GM12878 (cell line): ENCODE data around the gene NUMA1. TPM values are rescaled to one million over a fixed set of nuclear protein-coding genes. Genes with fewer than 3 reads are reported as not detected.

ENCODE experiments used
- ATAC-seq: fragments of 200-7000 bp; cut with Tn5 transposase; 3 replicates; pipeline ENCODE4 v1.9.1; 2020; ENCODE audit warnings: mild to moderate bottlenecking, moderate library complexity
- BruUV-seq: library from RNA; stranded (reverse); fragments of 400-500 nt; replicated peaks from 2 replicates; lab custom pipeline; 2021; lab: Mats Ljungman, UMichigan
- CTCF ChIA-PET: fragments of 300-600 bp; sonication (Branson Sonifier 250); formaldehyde crosslinking; extraction: SDS; loops from one replicate; lab custom pipeline; 2021; ENCODE audit warnings: inconsistent platforms; lab: Yijun Ruan, JAX
- POLR2A ChIA-PET: fragments of 350-600 bp; formaldehyde crosslinking; extraction: SDS; loops from one replicate; lab custom pipeline; 2021; ENCODE audit warnings: inconsistent platforms; lab: Charles Lee
- RAD21 ChIA-PET: fragments of 300-600 bp; sonication (Branson Sonifier 250); formaldehyde crosslinking; loops from one replicate; lab custom pipeline; 2023; ENCODE audit warnings: antibody characterized with exemption; ENCODE audit not compliant: unreplicated experiment; lab: Charles Lee
- SMC1A ChIA-PET: fragments of 300-600 bp; sonication (Branson Sonifier 250); formaldehyde crosslinking; loops from one replicate; lab custom pipeline; 2023; ENCODE audit not compliant: unreplicated experiment, uncharacterized antibody; lab: Charles Lee
- DNase-seq: peaks from one replicate; pipeline ENCODE4 v3.0.0-alpha.2; 2011; ENCODE audit warnings: low read depth, low spot score
- FAIRE-seq: peaks from 3 replicates; lab custom pipeline; 2011; peaks lifted over from hg19 to GRCh38; lab: Jason Lieb, UNC
- H2AFZ ChIP-seq: 2 replicates; pipeline ENCODE4 v1.6.0; 2011; ENCODE audit warnings: low read depth, low read length, control low read depth; ENCODE audit not compliant: control insufficient read depth
- H3K27ac ChIP-seq: 2 replicates; pipeline ENCODE4 v1.5.1; 2011; ENCODE audit warnings: control low read depth; ENCODE audit not compliant: control insufficient read depth, insufficient read depth
- H3K27me3 ChIP-seq, 2 experiments: replicated peaks in 1 of 2; 2 replicates each; pipeline versions ENCODE4 v1.6.0 to v1.6.1; 2011; ENCODE audit warnings: low read length in 1 of 2; ENCODE audit not compliant: control insufficient read depth in 2 of 2, insufficient read depth in 2 of 2
- H3K36me3 ChIP-seq, 2 experiments: 2 replicates each; pipeline ENCODE4 v1.5.1; 2011; ENCODE audit warnings: low read length in 1 of 2; ENCODE audit not compliant: control insufficient read depth in 2 of 2, insufficient read depth in 2 of 2
- H3K4me1 ChIP-seq: 2 replicates; pipeline ENCODE4 v1.6.1; 2011; ENCODE audit warnings: mild to moderate bottlenecking, low read length, moderate library complexity, mixed read lengths; ENCODE audit not compliant: control insufficient read depth, insufficient read depth
- H3K4me2 ChIP-seq: 2 replicates; pipeline ENCODE4 v1.6.0; 2011; ENCODE audit warnings: control low read depth; ENCODE audit not compliant: control insufficient read depth, insufficient read depth
- H3K4me3 ChIP-seq: fragments of 200-600 bp; sonication (generic); 2 replicates; pipeline ENCODE4 v1.5.1; 2016
- H3K79me2 ChIP-seq: 2 replicates; pipeline ENCODE4 v1.6.0; 2011; ENCODE audit warnings: low read length; ENCODE audit not compliant: control insufficient read depth, insufficient read depth
- H3K9ac ChIP-seq: 2 replicates; pipeline ENCODE4 v1.8.0; 2011; ENCODE audit warnings: low read length, control low read depth, mixed read lengths; ENCODE audit not compliant: control insufficient read depth, insufficient read depth
- H3K9me3 ChIP-seq: replicated peaks from 3 replicates; pipeline ENCODE4 v1.5.1; 2011; ENCODE audit warnings: mild to moderate bottlenecking, low read length; ENCODE audit not compliant: control insufficient read depth, insufficient read depth
- H4K20me1 ChIP-seq: 2 replicates; pipeline ENCODE4 v1.6.0; 2011; ENCODE audit not compliant: control insufficient read depth, insufficient read depth
- ATF2 ChIP-seq: IDR thresholded peaks from 2 replicates; pipeline ENCODE4 v1.6.1; 2012; ENCODE audit warnings: low read length, inconsistent platforms
- EP300 ChIP-seq, 2 experiments: fragments of 150-350 bp in 1 of 2; IDR thresholded peaks; 2 replicates each; pipeline ENCODE4 v1.6.1; 2011 to 2012; ENCODE audit warnings: low read depth in 2 of 2, low read length in 2 of 2, borderline replicate concordance in 1 of 2, improper control_type of control experiment in 1 of 2, inconsistent platforms in 1 of 2; ENCODE audit not compliant: control insufficient read depth in 1 of 2
- EZH2 ChIP-seq: IDR thresholded peaks from 2 replicates; pipeline ENCODE4 v1.6.1; 2012; ENCODE audit warnings: low read depth, mild to moderate bottlenecking, control low read depth, inconsistent platforms, low read length, borderline replicate concordance; ENCODE audit not compliant: control insufficient read depth
- NFYB ChIP-seq: IDR thresholded peaks from 2 replicates; pipeline ENCODE4 v1.6.1; 2011; ENCODE audit warnings: low read depth, mild to moderate bottlenecking, low read length, improper control_type of control experiment, moderate library complexity; ENCODE audit not compliant: insufficient read depth
- RAD21 ChIP-seq: IDR thresholded peaks from 2 replicates; pipeline ENCODE4 v1.6.1; 2011; ENCODE audit warnings: mild to moderate bottlenecking, low read depth, low read length, moderate library complexity; ENCODE audit not compliant: insufficient read depth
- RB1 ChIP-seq: fragments of 450-650 bp; formaldehyde crosslinking; IDR thresholded peaks from 2 replicates; pipeline ENCODE4 v1.6.1; 2017; ENCODE audit warnings: mild to moderate bottlenecking, borderline replicate concordance
- RFX5 ChIP-seq: IDR thresholded peaks from 2 replicates; pipeline ENCODE4 v1.6.1; 2011; ENCODE audit warnings: low read depth, low read length, improper control_type of control experiment
- SREBF1 ChIP-seq: IDR thresholded peaks from 2 replicates; pipeline ENCODE4 v1.6.1; 2012; ENCODE audit warnings: mild to moderate bottlenecking, low read length
- TCF12 ChIP-seq: IDR thresholded peaks from 2 replicates; pipeline ENCODE4 v1.6.1; 2011; ENCODE audit warnings: low read depth, mild to moderate bottlenecking, low read length
- ZBED1 ChIP-seq: IDR thresholded peaks from 2 replicates; pipeline ENCODE4 v1.6.1; 2016; ENCODE audit warnings: borderline replicate concordance
- ZNF217 ChIP-seq: fragments of 450-650 bp; IDR thresholded peaks from 2 replicates; pipeline ENCODE4 v1.6.1; 2017; ENCODE audit warnings: antibody characterized with exemption, mild to moderate bottlenecking
- WGBS: methylation state at CpG from one replicate; pipeline ENCODE4 v1.1.6; 2016; ENCODE audit warnings: low lambda C conversion rate; ENCODE audit not compliant: insufficient replicate concordance, insufficient coverage; ENCODE audit errors: missing lambda C conversion rate; 5-methylcytosine and 5-hydroxymethylcytosine counted together
- in situ Hi-C: fragments of 300-500 bp; cut with MboI; formaldehyde crosslinking; loops from 9 replicates; pipeline ENCODE4 v1.14.3; 2018; ENCODE audit warnings: mixed read lengths
- intact Hi-C: fragments of 100-400 bp; cut with micrococcal nuclease; formaldehyde crosslinking; loops from one replicate; pipeline ENCODE4 v1.14.2; 2022; ENCODE audit not compliant: unreplicated experiment
- polyA plus RNA-seq, 11 experiments: library from polyadenylated mRNA; depleted of rRNA in 4 of 11; unstranded in 6 of 11; stranded (reverse) in 5 of 11; fragments of >200 nt; fragmentation: Nextera tagmentation in 4 of 11; fragmentation: Illumina TruSeq in 1 of 11; extraction: Ambion mirVana in 4 of 11; extraction: Trizol in 1 of 11; gene quantifications; 1 replicate in 1 of 11; 2 replicates in 10 of 11; pipeline versions ENCODE4 v1.2.1 to v1.2.3, GENCODE V29; 2011 to 2016; ENCODE audit warnings: inconsistent platforms in 2 of 11, missing spikeins in 2 of 11, low read depth in 1 of 11
- total RNA-seq, 4 experiments: library from RNA; depleted of rRNA in 3 of 4; stranded (reverse); fragments of >200 nt in 3 of 4; fragmentation: Illumina TruSeq in 1 of 4; extraction: Trizol in 1 of 4; gene quantifications; 2 replicates each; pipeline versions ENCODE4 v1.2.1 to v1.2.3, GENCODE V29; 2013 to 2021

The NUMA1 gene
- total and polyA plus RNA-seq, 10 of the 15 experiments (the other 5 are each of a cell fraction or from before 2014, with no cell fraction given), result 5.5 to 111 (median 61.0) TPM

- TF ChIP-seq RB1 (no peak), ZNF217 (no peak), RFX5 (no peak)
Observed at GRCh38 chr11:72125956-72126355, 45.6 kb upstream of the NUMA1 start (continued).

GRCh38 chr11:72124046-72124445 is 43.7 kb upstream of the NUMA1 start:
- Histone ChIP-seq H3K4me2 (no peak overlapping the region), H2AFZ (no peak overlapping the region), H3K27ac (no peak overlapping the region), H3K27me3 (no peaks in the 10 kb centered on the region), H3K9me3 (peaks cover 2% of the 10 kb centered on the region; the same call in 2 of the 3 replicates), H3K4me1 (no peaks in the 10 kb centered on the region), H3K4me3 (no peak overlapping the region), H3K9ac (no peak overlapping the region), H4K20me1 (no peaks in the 10 kb centered on the region), H3K36me3 (no peaks in the 10 kb centered on the region), H3K79me2 (no peaks in the 10 kb centered on the region)
- BruUV-seq, result no TSS peak
- ATAC-seq (no peak), FAIRE-seq (no peak)
- ChIA-PET RAD21 (no interaction called here), POLR2A (interaction anchor here (0.6 kb wide), 1 partner anchor 208 kb away, joined by 3 read pairs; no protein-coding TSS in a partner anchor), CTCF (interaction anchor here (1.5 to 2.1 kb wide), 2 partner anchors 32 to 99 kb away, joined by 5 read pairs; no protein-coding TSS in a partner anchor), SMC1A (no interaction called here)
- in situ Hi-C loops, result no loop called here
- WGBS, result 41% methylated on average over 6 of the region's 6 CpGs
- TF ChIP-seq EZH2 (no peak), ATF2 (no peak), TCF12 (no peak), SREBF1 (no peak), RAD21 (no peak), NFYB (no peak), ZBED1 (no peak), EP300 (IDR thresholded peaks at IDR 0.05; ENCODE audit: borderline replicate concordance in 1 of 2, control insufficient read depth in 1 of 2, low read depth in 2 of 2, low read length in 2 of 2) (no peak)
- TF ChIP-seq, all 136 proteins: peak for 0
- no peak for DNase-seq
- intact Hi-C loops, result no loop called here
